Hepatocyte (in vitro differentiated cells): ENCODE data around the gene ANKRD2. TPM values are rescaled to one million over a fixed set of nuclear protein-coding genes. Genes with fewer than 3 reads are reported as not detected.
"Not testable (repeated sequence)": the region's sequence is repeated elsewhere in the genome, so short reads cannot be mapped to it uniquely, and the experiment has no call there.

Source experiments
- DNase-seq: peaks from one replicate; pipeline ENCODE4 v3.0.0-alpha.2; 2016; ENCODE audit warnings: low spot score
- H2AFZ ChIP-seq: fragments of 200-600 bp; sonication (generic); 2 replicates; pipeline ENCODE4 v1.6.0; 2016; ENCODE audit warnings: antibody characterized with exemption, mild to moderate bottlenecking
- H3K27ac ChIP-seq: fragments of 200-600 bp; sonication (generic); 2 replicates; pipeline ENCODE4 v1.5.1; 2016; ENCODE audit warnings: mild to moderate bottlenecking
- H3K27me3 ChIP-seq: fragments of 200-600 bp; sonication (generic); 2 replicates; pipeline ENCODE4 v1.6.1; 2016
- H3K36me3 ChIP-seq: fragments of 200-600 bp; sonication (generic); replicated peaks from 2 replicates; pipeline ENCODE4 v1.5.1; 2016; ENCODE audit warnings: low read depth; ENCODE audit not compliant: insufficient read depth
- H3K4me1 ChIP-seq: fragments of 200-600 bp; sonication (generic); 2 replicates; pipeline ENCODE4 v1.5.1; 2016; ENCODE audit warnings: mild to moderate bottlenecking, moderate library complexity; ENCODE audit not compliant: insufficient read depth
- H3K4me2 ChIP-seq: fragments of 200-600 bp; sonication (generic); 2 replicates; pipeline ENCODE4 v1.6.0; 2016
- H3K4me3 ChIP-seq: fragments of 200-600 bp; sonication (generic); 2 replicates; pipeline ENCODE4 v1.5.1; 2016; ENCODE audit warnings: mild to moderate bottlenecking
- H3K79me2 ChIP-seq: fragments of 200-600 bp; sonication (generic); 2 replicates; pipeline ENCODE4 v1.6.0; 2017; ENCODE audit warnings: mild to moderate bottlenecking
- H3K9me2 ChIP-seq: fragments of 200-600 bp; sonication (generic); replicated peaks from 2 replicates; pipeline ENCODE4 v1.6.0; 2017; ENCODE audit warnings: mild to moderate bottlenecking; ENCODE audit not compliant: insufficient read depth
- H3K9me3 ChIP-seq: fragments of 200-600 bp; sonication (generic); 2 replicates; pipeline ENCODE4 v1.5.1; 2016; ENCODE audit warnings: low read depth, mild to moderate bottlenecking
- H4K20me1 ChIP-seq: fragments of 200-600 bp; sonication (generic); 2 replicates; pipeline ENCODE4 v1.6.0; 2016; ENCODE audit warnings: mild to moderate bottlenecking; ENCODE audit not compliant: insufficient read depth, poor library complexity, severe bottlenecking
- CTCF ChIP-seq: fragments of 200-600 bp; sonication (generic); IDR thresholded peaks from 2 replicates; pipeline ENCODE4 v1.5.1; 2016; ENCODE audit warnings: antibody characterized with exemption, mild to moderate bottlenecking; ENCODE audit not compliant: poor library complexity
- EZH2 ChIP-seq: fragments of 200-600 bp; sonication (generic); IDR thresholded peaks from 2 replicates; pipeline ENCODE4 v1.6.1; 2016; ENCODE audit warnings: antibody characterized with exemption, mild to moderate bottlenecking, borderline replicate concordance
- EZH2phosphoT487 ChIP-seq: fragments of 200-600 bp; sonication (generic); IDR thresholded peaks from one replicate; pipeline ENCODE4 v1.6.1; 2018; ENCODE audit warnings: antibody characterized with exemption, mild to moderate bottlenecking, low read depth, moderate library complexity; ENCODE audit not compliant: unreplicated experiment, severe bottlenecking
- WGBS: methylation state at CpG from one replicate; pipeline ENCODE4 v1.1.6; 2016; ENCODE audit warnings: low lambda C conversion rate; ENCODE audit errors: missing lambda C conversion rate; 5-methylcytosine and 5-hydroxymethylcytosine counted together
- polyA plus RNA-seq: library from polyadenylated mRNA; unstranded; fragments of >200 nt; fragmentation: Nextera tagmentation; extraction: Ambion mirVana; gene quantifications from 2 replicates; pipeline ENCODE4 v1.2.1, GENCODE V29; 2016
- total RNA-seq: library from RNA; depleted of rRNA; stranded (reverse); fragments of >200 nt; gene quantifications from 2 replicates; pipeline ENCODE4 v1.2.3, GENCODE V29; 2014

Gene ANKRD2
- total and polyA plus RNA-seq, 2 experiments from 2014 or later, result not detected

DNA sequence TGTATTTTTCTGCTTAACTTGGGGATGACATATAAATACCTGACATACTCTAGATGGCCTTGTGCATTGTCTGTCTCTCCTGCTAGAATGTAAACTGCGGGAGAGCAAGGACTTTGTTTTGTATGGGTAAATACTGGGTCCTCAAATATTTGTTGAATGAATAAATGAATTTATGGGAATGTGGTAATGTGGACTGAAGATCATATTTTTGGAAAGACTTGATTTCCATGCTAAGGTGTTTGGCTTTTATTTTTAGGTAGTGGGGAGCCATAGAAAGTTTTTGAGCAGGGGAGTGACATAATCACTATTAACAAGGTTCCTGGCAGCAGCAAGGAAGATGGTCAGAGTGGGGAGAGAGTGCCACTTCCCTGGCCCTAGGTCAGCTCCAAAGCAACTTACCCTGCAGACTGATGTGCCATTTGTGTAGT is 46.9 kb upstream of the ANKRD2 start:
- DNase-seq, result no peak
- H3K4me2 ChIP-seq, result no peak overlapping the region
- no peak overlapping the region for H2AFZ ChIP-seq
- H3K79me2 ChIP-seq, result peaks cover 8% of the 10 kb centered on the region
- H3K36me3 ChIP-seq, result no peaks in the 10 kb centered on the region
- no peaks in the 10 kb centered on the region for H4K20me1 ChIP-seq
- WGBS, result 63% methylated on average over 1 of the region's 1 CpG
- H3K4me3 ChIP-seq, result no peak overlapping the region
- TF ChIP-seq EZH2 (no peak), EZH2phosphoT487 (no peak), CTCF (no peak)
- H3K4me1 ChIP-seq, result no peaks in the 10 kb centered on the region
- H3K9me3 ChIP-seq, result no peaks in the 10 kb centered on the region
- H3K27ac ChIP-seq, result no peak overlapping the region
- no peaks in the 10 kb centered on the region for H3K27me3 ChIP-seq
- no peaks in the 10 kb centered on the region for H3K9me2 ChIP-seq

DNA sequence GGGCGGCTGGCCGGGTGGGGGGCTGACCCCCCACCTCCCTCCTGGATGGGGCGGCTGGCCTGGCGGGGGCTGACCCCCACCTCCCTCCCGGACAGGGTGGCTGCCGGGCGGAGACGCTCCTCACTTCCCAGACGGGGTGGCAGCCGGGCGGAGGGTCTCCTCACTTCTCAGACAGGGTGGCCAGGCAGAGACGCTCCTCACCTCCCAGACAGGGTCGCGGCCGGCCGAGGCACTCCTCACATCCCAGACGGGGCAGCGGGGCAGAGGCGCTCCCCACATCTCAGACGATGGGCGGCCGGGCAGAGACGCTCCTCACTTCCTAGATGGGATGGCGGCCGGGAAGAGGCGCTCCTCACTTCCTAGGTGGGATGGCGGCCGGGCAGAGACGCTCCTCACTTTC is 43.7 kb upstream of the ANKRD2 start:
- not testable (repeated sequence) for H3K36me3 ChIP-seq, H3K4me2 ChIP-seq, H3K4me3 ChIP-seq, H2AFZ ChIP-seq, H3K27me3 ChIP-seq, H3K9me2 ChIP-seq, H3K9me3 ChIP-seq, H3K79me2 ChIP-seq, H3K27ac ChIP-seq, H4K20me1 ChIP-seq, H3K4me1 ChIP-seq, DNase-seq
- WGBS, result no CpG with 5 or more reads among the region's 29 CpGs

GRCh38 chr10:97529685-97530465 is 42.7 kb upstream of the ANKRD2 start:
- no peak overlapping the region for H3K27ac ChIP-seq
- no peak for DNase-seq
- no peaks in the 10 kb centered on the region for H4K20me1 ChIP-seq
- no peaks in the 10 kb centered on the region for H3K4me1 ChIP-seq
- no peaks in the 10 kb centered on the region for H3K9me2 ChIP-seq
- no peak overlapping the region for H3K4me3 ChIP-seq
- H3K79me2 ChIP-seq, result no peaks in the 10 kb centered on the region
- WGBS, result 91% methylated on average over 10 of the region's 14 CpGs
- H3K36me3 ChIP-seq, result no peaks in the 10 kb centered on the region
- H3K27me3 ChIP-seq, result no peaks in the 10 kb centered on the region
- TF ChIP-seq CTCF (no peak), EZH2phosphoT487 (no peak), EZH2 (no peak)
- H2AFZ ChIP-seq, result no peak overlapping the region
- H3K9me3 ChIP-seq, result no peaks in the 10 kb centered on the region
- no peak overlapping the region for H3K4me2 ChIP-seq

- TF ChIP-seq EZH2phosphoT487, result no peak
- no peak for TF ChIP-seq EZH2
- no peak for TF ChIP-seq CTCF
- Histone ChIP-seq H3K4me3 (no peak overlapping the region), H3K4me2 (no peak overlapping the region), H3K4me1 (no peaks in the 10 kb centered on the region), H3K36me3 (no peaks in the 10 kb centered on the region), H3K9me3 (no peaks in the 10 kb centered on the region), H2AFZ (no peak overlapping the region), H4K20me1 (no peaks in the 10 kb centered on the region), H3K79me2 (peaks cover 3% of the 10 kb centered on the region), H3K9me2 (no peaks in the 10 kb centered on the region), H3K27ac (no peak overlapping the region), H3K27me3 (no peaks in the 10 kb centered on the region)
- DNase-seq, result no peak
- WGBS, result 84% methylated on average over 10 of the region's 10 CpGs
Observed at GRCh38 chr10:97531401-97531986, 41.1 kb upstream of the ANKRD2 start.
